RCC 7860 (cell line): ENCODE measurements around the gene RAD23A.
"Not testable (repeated sequence)": the region's sequence is repeated elsewhere in the genome, so short reads cannot be mapped to it uniquely, and the experiment has no call there.

Experiments
- DNase-seq: peaks from one replicate; pipeline ENCODE4 v3.0.0-alpha.2; 2015; ENCODE audit warnings: low spot score
- FAIRE-seq: peaks from 2 replicates; lab custom pipeline; 2012; peaks lifted over from hg19 to GRCh38; lab: Jason Lieb, UNC

RAD23A gene

GRCh38 chr19:12937093-12937926 is 8.4 kb upstream of the RAD23A start:
- FAIRE-seq (no peak), DNase-seq (no peak)

GRCh38 chr19:12937927-12938778 is 7.5 kb upstream of the RAD23A start, which contains the start of gene CALR:
CALR (plus strand) TSS chr19:12938609; CDS start chr19:12938680, 71 bp downstream.
- peak; percentile 91 for FAIRE-seq
- DNase-seq = peak; percentile 99

DNA sequence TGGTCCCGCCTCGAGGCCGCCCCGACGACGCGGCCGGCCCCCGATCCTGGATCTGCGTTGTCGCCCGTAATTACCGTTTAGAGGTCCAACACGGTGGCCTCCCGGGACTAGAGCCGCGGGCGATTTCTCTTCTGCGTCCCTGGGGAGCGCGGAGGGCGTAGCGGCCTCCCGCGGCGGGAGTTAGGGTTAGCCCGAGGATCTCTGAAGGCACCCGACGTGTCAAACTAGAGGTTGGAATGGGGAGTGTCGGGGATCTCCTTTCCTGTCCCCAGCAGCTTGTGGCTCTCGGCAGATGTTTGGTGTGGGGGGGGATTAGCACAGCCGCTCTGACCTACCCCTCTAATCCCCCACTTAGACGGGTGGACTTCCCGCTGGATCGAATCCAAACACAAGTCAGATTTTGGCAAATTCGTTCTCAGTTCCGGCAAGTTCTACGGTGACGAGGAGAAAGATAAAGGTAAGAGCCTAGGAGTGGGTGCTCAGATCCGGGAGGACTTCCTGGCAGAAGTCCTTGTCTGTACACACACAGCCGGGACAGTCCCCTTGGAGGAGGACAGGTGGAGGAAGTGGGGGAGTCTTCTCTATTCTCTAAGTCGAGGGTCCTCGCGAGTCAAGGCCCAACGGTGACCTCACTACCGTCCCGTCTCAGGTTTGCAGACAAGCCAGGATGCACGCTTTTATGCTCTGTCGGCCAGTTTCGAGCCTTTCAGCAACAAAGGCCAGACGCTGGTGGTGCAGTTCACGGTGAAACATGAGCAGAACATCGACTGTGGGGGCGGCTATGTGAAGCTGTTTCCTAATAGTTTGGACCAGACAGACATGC is 6.7 kb upstream of the RAD23A start:
- no peak for FAIRE-seq
- DNase-seq = no peak

DNA sequence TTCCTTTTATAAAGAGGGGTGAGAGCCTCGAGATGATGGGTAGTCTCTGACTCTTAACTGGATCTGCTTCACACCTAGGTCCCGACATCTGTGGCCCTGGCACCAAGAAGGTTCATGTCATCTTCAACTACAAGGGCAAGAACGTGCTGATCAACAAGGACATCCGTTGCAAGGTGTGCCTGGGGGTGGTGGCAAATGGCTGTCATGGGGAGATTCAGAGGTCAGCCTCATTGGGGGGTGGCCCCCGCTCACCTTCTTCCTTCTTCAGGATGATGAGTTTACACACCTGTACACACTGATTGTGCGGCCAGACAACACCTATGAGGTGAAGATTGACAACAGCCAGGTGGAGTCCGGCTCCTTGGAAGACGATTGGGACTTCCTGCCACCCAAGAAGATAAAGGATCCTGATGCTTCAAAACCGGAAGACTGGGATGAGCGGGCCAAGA is 5.7 kb upstream of the RAD23A start:
- FAIRE-seq (no peak), DNase-seq (no peak)

- DNase-seq = no peak
- no peak for FAIRE-seq
These were observed 4.8 kb upstream of the RAD23A start for GRCh38 chr19:12940897-12941296.

- DNase-seq = no peak
- FAIRE-seq = no peak
These were observed 2.1 kb upstream of the RAD23A start for GRCh38 chr19:12943437-12944044.

DNA sequence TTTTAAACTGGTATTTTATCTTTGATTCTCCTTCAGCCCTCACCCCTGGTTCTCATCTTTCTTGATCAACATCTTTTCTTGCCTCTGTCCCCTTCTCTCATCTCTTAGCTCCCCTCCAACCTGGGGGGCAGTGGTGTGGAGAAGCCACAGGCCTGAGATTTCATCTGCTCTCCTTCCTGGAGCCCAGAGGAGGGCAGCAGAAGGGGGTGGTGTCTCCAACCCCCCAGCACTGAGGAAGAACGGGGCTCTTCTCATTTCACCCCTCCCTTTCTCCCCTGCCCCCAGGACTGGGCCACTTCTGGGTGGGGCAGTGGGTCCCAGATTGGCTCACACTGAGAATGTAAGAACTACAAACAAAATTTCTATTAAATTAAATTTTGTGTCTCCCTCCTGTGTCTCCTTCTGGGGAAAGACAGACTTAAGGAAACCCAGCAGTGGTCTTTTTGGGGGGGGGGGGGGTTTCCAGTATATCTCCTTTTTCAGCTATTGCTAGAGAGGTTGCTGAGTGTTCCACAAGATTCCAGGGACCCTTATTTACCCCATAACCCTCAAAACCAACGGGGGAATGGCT is 1.5 kb upstream of the RAD23A start:
- FAIRE-seq (no peak), DNase-seq (no peak)

GRCh38 chr19:12946092-12946721 is 545 bp downstream of the RAD23A start:
- DNase-seq (peak; percentile 64), FAIRE-seq (no peak)

DNA sequence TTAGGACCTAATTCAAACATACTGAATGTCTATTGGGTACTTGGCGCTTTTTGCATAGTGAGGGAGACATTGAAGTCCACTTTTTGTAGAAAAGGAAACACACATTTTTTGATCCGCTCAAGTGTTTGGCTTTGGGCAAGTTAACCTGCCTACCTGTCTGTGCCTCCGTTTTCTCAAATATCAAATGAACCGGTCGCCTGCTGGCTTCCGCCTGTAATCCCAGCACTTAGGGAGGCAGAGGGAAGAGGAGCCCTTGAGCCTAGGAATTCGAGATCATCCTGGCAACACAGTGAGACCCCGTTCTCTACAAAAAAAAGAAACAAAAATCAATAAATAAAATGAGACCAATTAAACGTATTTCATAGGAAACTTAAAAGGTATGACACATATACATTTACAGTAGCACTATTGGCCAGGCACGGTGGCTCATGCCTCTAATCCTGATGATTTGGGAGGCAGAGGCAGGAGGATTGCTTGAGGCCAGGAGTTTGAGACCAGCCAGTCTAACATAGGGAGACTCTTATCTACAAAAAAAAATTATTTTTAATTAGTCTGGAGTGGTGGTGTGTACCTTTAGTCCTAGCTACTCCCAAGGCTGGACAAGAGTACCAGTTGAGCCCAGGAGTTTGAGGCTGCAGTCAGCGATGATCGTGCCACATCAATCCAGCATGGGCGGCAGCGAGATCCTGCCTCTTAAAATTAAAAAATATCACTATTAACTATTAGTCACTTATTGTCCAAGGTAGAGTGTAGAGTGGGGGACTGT is 1.3 kb downstream of the RAD23A start:
- DNase-seq = no peak
- FAIRE-seq = no peak

- FAIRE-seq (no peak), DNase-seq (no peak)
These were observed 2.3 kb downstream of the RAD23A start for GRCh38 chr19:12947702-12948611.

GRCh38 chr19:12948612-12949362 is 3.1 kb downstream of the RAD23A start:
- no peak for DNase-seq
- FAIRE-seq = no peak

DNA sequence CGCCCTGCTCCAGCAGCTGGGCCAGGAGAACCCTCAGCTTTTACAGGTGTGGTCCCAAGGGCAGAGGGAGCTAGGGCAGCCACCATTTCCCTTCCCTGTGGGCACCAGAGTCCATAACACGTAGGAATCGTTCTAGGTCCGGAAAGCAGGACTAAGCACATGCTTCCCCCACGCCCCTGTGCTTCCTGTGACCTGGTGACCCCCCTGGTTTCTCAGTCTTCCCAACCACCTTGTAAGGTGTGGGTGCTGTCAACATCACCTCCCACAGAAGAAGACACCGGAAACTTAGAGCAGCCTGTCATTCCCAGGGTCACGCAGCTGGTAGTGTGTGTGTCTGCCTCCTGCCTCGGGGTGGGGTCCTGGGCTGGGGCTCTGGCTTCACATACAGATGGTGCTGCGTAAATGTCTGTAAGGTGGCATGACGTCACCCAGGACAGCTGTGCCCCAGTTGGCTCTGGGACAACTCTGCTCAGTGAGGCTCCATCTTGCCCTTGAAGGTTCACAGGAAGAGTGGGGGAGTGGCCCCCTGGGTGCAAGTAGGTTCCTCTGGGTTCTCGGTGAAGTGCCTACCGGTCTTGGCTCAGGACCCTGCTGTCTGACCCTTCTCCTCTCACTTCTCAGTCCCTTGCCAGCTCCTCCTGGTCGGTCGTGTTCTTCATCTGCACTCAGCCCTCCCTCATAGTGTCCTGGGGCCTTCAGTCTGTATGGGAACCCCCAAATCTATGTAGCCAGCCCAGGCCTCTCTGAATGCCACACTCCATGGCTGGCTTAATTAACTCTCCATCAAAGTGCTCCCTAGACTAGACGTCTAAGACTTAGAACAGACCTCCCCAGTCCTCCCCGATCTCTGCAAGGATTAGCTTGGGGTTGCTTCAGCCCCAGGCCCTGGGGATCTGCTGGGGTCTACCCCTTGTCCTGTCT is 4.0 kb downstream of the RAD23A start:
- DNase-seq = no peak
- no peak for FAIRE-seq

DNA sequence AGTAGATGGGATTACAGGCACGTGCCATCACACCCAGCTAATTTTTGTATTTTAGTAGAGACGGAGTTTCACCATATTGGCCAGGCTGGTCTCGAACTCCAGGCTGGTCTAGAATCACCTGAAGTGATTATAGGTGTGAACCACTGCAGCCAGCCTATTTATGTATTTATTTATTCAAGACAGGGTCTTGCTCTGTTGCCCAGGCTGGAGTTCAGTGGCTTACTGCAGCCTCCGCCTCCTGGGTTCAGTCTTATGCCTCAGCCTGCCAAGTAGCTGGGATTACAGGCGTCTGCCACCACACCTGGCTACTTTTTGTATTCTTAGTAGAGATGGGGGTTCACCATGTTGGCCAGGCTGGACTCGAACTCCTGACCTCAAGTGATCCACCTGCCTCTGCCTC is 6.4 kb downstream of the RAD23A start:
- not testable (repeated sequence) for DNase-seq, FAIRE-seq

DNA sequence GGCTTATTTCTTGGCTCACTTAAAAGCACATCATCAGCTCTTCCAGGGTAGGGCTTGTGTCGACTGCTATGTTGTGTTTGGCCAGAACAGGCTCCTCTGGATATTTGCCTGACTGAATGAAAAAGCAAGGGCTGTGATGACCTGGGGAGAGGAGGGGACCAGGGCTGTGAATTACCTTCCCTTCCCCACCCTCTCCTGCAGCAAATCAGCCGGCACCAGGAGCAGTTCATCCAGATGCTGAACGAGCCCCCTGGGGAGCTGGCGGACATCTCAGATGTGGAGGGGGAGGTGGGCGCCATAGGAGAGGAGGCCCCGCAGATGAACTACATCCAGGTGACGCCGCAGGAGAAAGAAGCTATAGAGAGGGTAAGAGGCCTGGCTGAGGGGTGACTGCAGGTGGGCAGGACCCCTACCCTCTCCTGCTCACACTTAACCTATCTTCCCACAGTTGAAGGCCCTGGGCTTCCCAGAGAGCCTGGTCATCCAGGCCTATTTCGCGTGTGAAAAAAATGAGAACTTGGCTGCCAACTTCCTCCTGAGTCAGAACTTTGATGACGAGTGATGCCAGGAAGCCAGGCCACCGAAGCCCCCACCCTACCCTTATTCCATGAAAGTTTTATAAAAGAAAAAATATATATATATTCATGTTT is 7.0 kb downstream of the RAD23A start:
- no peak for DNase-seq
- no peak for FAIRE-seq

- DNase-seq (no peak), FAIRE-seq (no peak)
These were observed 7.6 kb downstream of the RAD23A start for GRCh38 chr19:12953138-12953798.
